IPS-18a (cell line): ENCODE data around the gene WNT2B.
A peak's percentile ranks its signal among the peaks of the same experiment; 100 is the strongest.
"Not testable (repeated sequence)": the region's sequence is repeated elsewhere in the genome, so short reads cannot be mapped to it uniquely, and the experiment has no call there.

Source experiments
- H3K27ac ChIP-seq: one replicate; pipeline ENCODE4 v1.5.1; 2013; ENCODE audit warnings: low read length
- H3K27me3 ChIP-seq: one replicate; pipeline ENCODE4 v1.6.1; 2013; ENCODE audit warnings: mild to moderate bottlenecking, low read length; ENCODE audit not compliant: control insufficient read depth, insufficient read depth
- H3K36me3 ChIP-seq: one replicate; pipeline ENCODE4 v1.6.1; 2013; ENCODE audit warnings: low read depth, low read length; ENCODE audit not compliant: control insufficient read depth
- H3K4me1 ChIP-seq: one replicate; pipeline ENCODE4 v1.6.1; 2013; ENCODE audit warnings: low read depth, low read length; ENCODE audit not compliant: control insufficient read depth
- H3K4me3 ChIP-seq: one replicate; pipeline ENCODE4 v1.5.1; 2013; ENCODE audit warnings: low read length
- H3K9ac ChIP-seq: one replicate; pipeline ENCODE4 v1.6.1; 2013; ENCODE audit warnings: mild to moderate bottlenecking, low read length, moderate library complexity
- H3K9me3 ChIP-seq: one replicate; pipeline ENCODE4 v1.6.1; 2013; ENCODE audit warnings: low read depth, low read length; ENCODE audit not compliant: control insufficient read depth

WNT2B gene

DNA sequence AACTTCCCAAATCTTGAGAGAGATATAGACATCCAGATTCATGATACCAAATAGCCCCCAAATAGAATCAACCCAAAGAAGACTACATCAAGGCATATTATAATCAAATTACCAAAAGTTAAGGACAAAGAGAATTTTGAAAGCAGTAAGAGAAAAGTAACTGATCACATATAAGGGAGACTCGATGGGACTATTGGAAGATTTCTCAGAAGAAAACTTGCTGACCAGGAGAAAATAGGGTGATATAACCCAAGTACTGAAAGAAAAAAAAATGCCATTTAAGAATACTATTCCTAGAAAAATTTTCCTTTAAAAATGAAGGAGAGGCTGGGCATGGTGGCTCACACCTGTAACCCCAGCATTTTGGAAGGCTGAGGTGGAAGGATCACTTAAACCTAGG is 30.5 kb upstream of the WNT2B start:
- Histone ChIP-seq H3K9ac (no peak overlapping the region), H3K36me3 (no peaks in the 10 kb centered on the region), H3K9me3 (no peaks in the 10 kb centered on the region), H3K4me1 (no peaks in the 10 kb centered on the region), H3K4me3 (no peak overlapping the region), H3K27ac (no peak overlapping the region), H3K27me3 (no peaks in the 10 kb centered on the region)

- H3K4me1 ChIP-seq, H3K36me3 ChIP-seq, H3K27ac ChIP-seq, H3K27me3 ChIP-seq, H3K9ac ChIP-seq, H3K9me3 ChIP-seq, H3K4me3 ChIP-seq: not testable (repeated sequence)
Observed at GRCh38 chr1:112486063-112486462, 22.7 kb upstream of the WNT2B start.

GRCh38 chr1:112487686-112488085 is 21.1 kb upstream of the WNT2B start:
- H3K9ac ChIP-seq, H3K4me3 ChIP-seq, H3K9me3 ChIP-seq, H3K27me3 ChIP-seq, H3K4me1 ChIP-seq, H3K27ac ChIP-seq, H3K36me3 ChIP-seq: not testable (repeated sequence)

DNA sequence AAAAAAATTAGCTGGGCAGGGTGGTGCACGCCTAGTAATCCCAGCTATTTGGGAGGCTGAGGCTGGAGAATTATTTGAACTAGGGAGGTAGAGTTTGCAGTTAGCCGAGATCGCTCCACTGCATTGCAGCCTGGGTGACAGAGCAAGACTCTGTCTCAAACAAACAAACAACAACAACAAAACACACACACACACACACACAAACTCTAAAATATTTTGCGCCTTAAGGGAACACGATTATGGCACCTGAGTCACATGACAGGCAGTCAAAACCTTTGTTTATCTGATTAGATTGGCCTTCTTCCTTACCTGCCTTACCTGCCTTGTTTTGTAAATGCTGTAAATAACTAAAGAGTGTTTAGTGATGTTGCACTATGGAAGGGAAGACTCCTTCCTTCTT is 20.6 kb upstream of the WNT2B start:
- no peaks in the 10 kb centered on the region for H3K36me3 ChIP-seq
- H3K9ac ChIP-seq, result no peak overlapping the region
- no peaks in the 10 kb centered on the region for H3K27me3 ChIP-seq
- no peak overlapping the region for H3K27ac ChIP-seq
- no peaks in the 10 kb centered on the region for H3K4me1 ChIP-seq
- no peak overlapping the region for H3K4me3 ChIP-seq
- no peaks in the 10 kb centered on the region for H3K9me3 ChIP-seq

GRCh38 chr1:112492076-112492475 is 16.7 kb upstream of the WNT2B start:
- Histone ChIP-seq H3K4me3 (no peak overlapping the region), H3K9ac (no peak overlapping the region), H3K36me3 (no peaks in the 10 kb centered on the region), H3K27me3 (no peaks in the 10 kb centered on the region), H3K4me1 (no peaks in the 10 kb centered on the region), H3K27ac (no peak overlapping the region), H3K9me3 (no peaks in the 10 kb centered on the region)

DNA sequence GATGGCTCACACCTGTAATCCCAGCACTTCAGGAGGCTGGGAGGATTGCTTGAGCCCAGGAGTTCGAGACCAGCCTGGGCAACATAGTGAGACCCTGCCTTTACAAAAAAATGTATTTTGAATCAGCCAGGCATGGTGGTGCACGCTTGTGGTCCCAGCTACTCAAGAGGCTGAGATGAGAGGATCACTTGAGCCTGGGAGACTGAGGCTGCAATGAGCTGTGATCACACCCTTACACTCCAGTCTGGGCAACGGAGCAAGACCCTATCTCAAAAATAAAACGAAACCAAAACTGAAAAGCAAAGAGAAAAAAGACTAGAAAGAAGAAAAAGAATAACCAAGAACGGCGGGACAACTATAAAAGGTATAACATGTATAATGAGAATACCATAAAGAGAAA is 15.4 kb upstream of the WNT2B start:
- H3K27ac ChIP-seq, result no peak overlapping the region
- H3K9ac ChIP-seq, result no peak overlapping the region
- H3K4me3 ChIP-seq, result no peak overlapping the region
- no peaks in the 10 kb centered on the region for H3K27me3 ChIP-seq
- no peaks in the 10 kb centered on the region for H3K4me1 ChIP-seq
- no peaks in the 10 kb centered on the region for H3K36me3 ChIP-seq
- no peaks in the 10 kb centered on the region for H3K9me3 ChIP-seq

DNA sequence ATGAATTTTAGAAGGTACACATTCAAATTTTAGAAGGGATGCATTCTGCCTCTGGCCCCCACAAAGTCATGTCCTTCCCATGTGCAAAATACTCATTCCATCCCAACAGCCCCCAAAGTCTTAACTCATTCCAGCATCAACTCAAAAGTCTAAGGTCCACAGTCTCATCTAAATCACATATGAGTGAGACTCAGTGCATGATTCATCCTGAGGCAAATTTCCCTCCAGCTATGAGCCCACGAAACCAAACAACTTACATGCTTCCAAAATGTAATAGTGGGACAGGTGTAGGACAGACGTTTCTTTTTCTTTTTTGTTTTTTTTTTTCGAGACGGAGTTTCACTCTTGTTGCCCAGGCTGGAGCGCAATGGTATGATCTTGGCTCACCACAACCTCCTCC is 12.5 kb upstream of the WNT2B start:
- H3K9me3 ChIP-seq, result no peaks in the 10 kb centered on the region
- no peak overlapping the region for H3K4me3 ChIP-seq
- H3K27me3 ChIP-seq, result peaks cover 14% of the 10 kb centered on the region
- no peak overlapping the region for H3K9ac ChIP-seq
- no peaks in the 10 kb centered on the region for H3K36me3 ChIP-seq
- H3K4me1 ChIP-seq, result no peaks in the 10 kb centered on the region
- no peak overlapping the region for H3K27ac ChIP-seq

- Histone ChIP-seq H3K27ac (no peak overlapping the region), H3K36me3 (no peaks in the 10 kb centered on the region), H3K9ac (no peak overlapping the region), H3K4me1 (peaks cover 5% of the 10 kb centered on the region), H3K4me3 (peak overlapping the region; percentile 57), H3K27me3 (peaks cover 69% of the 10 kb centered on the region), H3K9me3 (no peaks in the 10 kb centered on the region)
Observed at GRCh38 chr1:112501810-112502641, 6.7 kb upstream of the WNT2B start.

DNA sequence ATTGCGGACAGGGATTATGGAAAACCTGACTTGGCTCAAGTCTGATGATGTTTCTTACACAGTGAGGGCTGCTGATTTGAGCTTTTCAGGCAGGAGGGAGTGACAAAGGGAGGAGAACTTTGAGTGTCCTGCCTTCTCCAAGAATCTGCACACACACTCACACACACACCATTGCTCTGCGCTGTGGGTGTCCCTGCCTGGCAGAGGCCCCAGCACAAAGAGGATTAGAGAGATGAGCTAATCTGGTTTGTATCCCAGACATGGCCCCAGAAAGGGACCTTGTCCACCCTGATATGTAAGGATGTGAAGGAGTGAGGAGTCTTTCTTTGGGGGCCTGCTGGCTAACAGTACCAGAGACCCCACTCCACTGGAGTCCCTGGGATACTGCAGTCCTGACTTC is 5.9 kb upstream of the WNT2B start:
- Histone ChIP-seq H3K4me3 (peak overlapping the region; percentile 57), H3K4me1 (peaks cover 5% of the 10 kb centered on the region)

DNA sequence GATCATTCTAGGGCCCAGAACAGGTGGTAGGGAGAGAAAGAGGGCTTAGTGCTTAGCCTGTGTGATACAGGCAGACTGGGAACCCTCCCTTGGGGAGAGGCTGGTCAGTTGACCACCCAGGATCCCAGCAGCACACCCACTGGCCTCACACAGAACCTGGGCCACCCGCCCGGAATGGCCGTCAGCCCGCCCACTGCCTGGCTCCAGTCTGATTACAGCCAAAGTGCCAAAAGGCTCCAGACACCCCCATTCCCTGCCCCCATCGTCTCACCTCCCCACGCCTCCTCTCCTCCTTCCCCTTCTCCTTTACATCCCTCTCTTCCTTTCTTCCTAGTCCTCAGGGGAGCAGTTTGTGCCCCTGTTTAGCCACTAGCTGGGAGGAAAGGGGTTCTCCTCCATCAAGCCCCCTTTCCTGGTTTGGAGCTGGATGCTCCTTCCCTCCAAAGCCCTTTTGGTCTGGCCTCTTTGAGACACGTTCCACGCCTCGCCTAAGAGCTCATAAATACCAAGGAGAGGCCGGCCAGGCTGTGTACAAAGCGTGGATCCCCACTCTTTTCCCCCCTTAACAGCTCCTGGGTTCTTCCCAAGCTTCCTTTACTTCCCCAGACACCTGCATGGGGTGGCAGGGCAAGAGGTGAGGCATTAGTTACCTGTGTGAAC is 4.6 kb upstream of the WNT2B start:
- H3K9ac ChIP-seq, result no peak overlapping the region
- no peak overlapping the region for H3K4me3 ChIP-seq
- H3K9me3 ChIP-seq, result no peaks in the 10 kb centered on the region
- peaks cover 5% of the 10 kb centered on the region for H3K4me1 ChIP-seq
- peaks cover 90% of the 10 kb centered on the region for H3K27me3 ChIP-seq
- no peak overlapping the region for H3K27ac ChIP-seq
- no peaks in the 10 kb centered on the region for H3K36me3 ChIP-seq

More for the DNA sequence above, 5.9 kb upstream of the WNT2B start:
- Histone ChIP-seq H3K9ac (no peak overlapping the region), H3K36me3 (no peaks in the 10 kb centered on the region), H3K27me3 (peaks cover 77% of the 10 kb centered on the region), H3K27ac (no peak overlapping the region), H3K9me3 (no peaks in the 10 kb centered on the region)

GRCh38 chr1:112504661-112505399 is 3.9 kb upstream of the WNT2B start:
- Histone ChIP-seq H3K4me1 (peaks cover 6% of the 10 kb centered on the region), H3K9ac (no peak overlapping the region), H3K4me3 (no peak overlapping the region), H3K27me3 (peaks cover 92% of the 10 kb centered on the region), H3K36me3 (no peaks in the 10 kb centered on the region), H3K27ac (no peak overlapping the region), H3K9me3 (no peaks in the 10 kb centered on the region)
